Spleen (tissue), 7 donors: ENCODE data around the gene NHEJ1.

ENCODE experiments used
- CTCF ChIP-seq, 11 experiments: fragments of 200-600 bp in 7 of 11; fragments of 450-650 bp in 4 of 11; sonication (generic) in 4 of 11; IDR thresholded peaks in 8 of 11; conservative IDR thresholded peaks in 3 of 11; 1 replicate in 7 of 11; 2 replicates in 4 of 11; pipeline versions ENCODE4 v1.4.0 to v1.8.0; 2016 to 2021; ENCODE audit warnings: antibody characterized with exemption in 11 of 11, inconsistent platforms in 4 of 11, mild to moderate bottlenecking in 1 of 11
- POLR2A ChIP-seq, 3 donors: fragments of 450-650 bp; IDR thresholded peaks; one replicate each; pipeline ENCODE4 v1.5.1; 2017; ENCODE audit warnings: antibody characterized with exemption in 3 of 3, mild to moderate bottlenecking in 1 of 3
- POLR2AphosphoS5 ChIP-seq, 3 donors: sonication (generic); formaldehyde crosslinking; IDR thresholded peaks; one replicate each; pipeline ENCODE4 v1.5.1; 2017; ENCODE audit warnings: antibody characterized with exemption in 3 of 3
- donor health status: DM: no; HTN: no; CAD: no; lungs with moderate emphysema.
- donor health status: DM: no; HTN: no; CAD: no.
- donor health status: DM: no; HTN: no; CAD: no.

GRCh38 chr2:219034823-219035222, 125.8 kb downstream of the NHEJ1 start:
- TF ChIP-seq CTCF (IDR thresholded peaks at IDR 0.05 in 8 of 11, conservative IDR thresholded peaks at IDR 0.05 in 3 of 11) (no peak), POLR2A (IDR thresholded peaks at IDR 0.05) (no peak), POLR2AphosphoS5 (IDR thresholded peaks at IDR 0.05) (no peak)
